ENCODE measurements around the gene P2RY6. TPM values are rescaled to one million over a fixed set of nuclear protein-coding genes. Genes with fewer than 3 reads are reported as not detected.

Gene P2RY6
- total and polyA plus RNA-seq, 2 of the 8 experiments (the other 6 are each of a cell fraction or from before 2014, with no cell fraction given): 0.15 TPM; not detected in 1

Other genes with a start within 250 kb of the P2RY6 start
- gene FCHSD2, start 130.0 kb upstream of the P2RY6 start, total RNA-seq (2021; fragmentation: NEBNext Ultra II Directional; extraction: Animal tissue kit (Norgen Biotek cat#: 25700)): 7.8 and 9.2 TPM in 2 replicates
- 3.0 and 4.1 TPM in 2 replicates for gene FCHSD2, start 130.0 kb upstream of the P2RY6 start, polyA plus RNA-seq (2011; rRNA removed)
- 1.0 and 1.2 TPM in 2 replicates for gene P2RY2, start 54.1 kb upstream of the P2RY6 start, total RNA-seq (2021; fragmentation: NEBNext Ultra II Directional; extraction: Animal tissue kit (Norgen Biotek cat#: 25700))
- gene P2RY2, start 54.1 kb upstream of the P2RY6 start, polyA plus RNA-seq (2011; rRNA removed): 1.5 and 2.6 TPM in 2 replicates
- gene ARHGEF17, start 35.9 kb downstream of the P2RY6 start, total RNA-seq (2021; fragmentation: NEBNext Ultra II Directional; extraction: Animal tissue kit (Norgen Biotek cat#: 25700)): 12.9 and 14.6 TPM in 2 replicates
- 11.3 and 23.4 TPM in 2 replicates for gene ARHGEF17, start 35.9 kb downstream of the P2RY6 start, polyA plus RNA-seq (2011; rRNA removed)
- gene RELT, start 104.1 kb downstream of the P2RY6 start, total RNA-seq (2021; fragmentation: NEBNext Ultra II Directional; extraction: Animal tissue kit (Norgen Biotek cat#: 25700)): 5.3 and 5.7 TPM in 2 replicates
- 3.4 and 4.4 TPM in 2 replicates for gene RELT, start 104.1 kb downstream of the P2RY6 start, polyA plus RNA-seq (2011; rRNA removed)

Measured in H1 (cell line).